ENCODE results near the gene HMCN2.

The HMCN2 gene

DNA sequence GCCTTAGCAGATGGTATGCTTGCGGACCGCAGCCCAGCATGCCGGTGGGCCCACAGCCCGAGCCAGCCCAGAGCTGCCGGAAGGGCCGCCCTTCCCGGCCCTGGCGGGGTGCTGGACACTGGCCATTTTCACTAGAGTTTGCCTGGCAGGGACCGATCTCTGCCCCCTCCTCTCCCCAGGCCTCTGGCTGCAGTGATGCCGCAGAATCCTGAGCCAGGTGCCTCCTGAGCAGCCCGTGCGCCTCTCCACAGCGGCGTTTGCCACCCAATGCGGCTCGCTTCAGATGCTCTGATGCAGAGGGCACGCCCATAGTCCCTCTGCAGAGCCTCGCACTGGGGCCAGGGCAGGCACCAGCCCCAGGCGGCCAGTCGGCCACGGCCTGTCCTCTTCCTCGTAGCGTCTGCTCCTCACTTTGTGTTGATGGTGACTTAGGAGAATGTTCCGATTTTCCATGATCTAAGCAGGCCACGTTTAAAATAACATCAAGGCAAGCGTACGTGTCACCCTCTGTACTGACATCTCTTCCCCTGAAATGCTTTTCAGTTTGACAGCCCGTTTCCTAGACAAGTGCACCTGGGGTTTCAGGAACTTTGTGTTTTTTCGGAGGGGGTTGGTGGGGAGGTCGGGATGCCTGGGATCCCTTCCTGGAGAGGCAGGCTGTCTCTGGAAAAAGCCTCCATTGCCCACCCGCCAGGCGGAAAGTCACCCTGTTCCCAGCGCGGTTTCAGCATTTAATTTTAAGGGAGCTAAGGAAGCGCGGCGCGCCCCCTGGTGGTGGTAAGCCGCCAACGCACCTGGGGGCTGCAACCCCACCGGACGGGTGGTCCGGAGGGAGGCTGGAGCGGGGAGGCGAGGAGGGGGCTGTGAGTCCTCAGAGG, 29.8 kb upstream of the HMCN2 start:
- TF ChIP-seq, protein P1, sequence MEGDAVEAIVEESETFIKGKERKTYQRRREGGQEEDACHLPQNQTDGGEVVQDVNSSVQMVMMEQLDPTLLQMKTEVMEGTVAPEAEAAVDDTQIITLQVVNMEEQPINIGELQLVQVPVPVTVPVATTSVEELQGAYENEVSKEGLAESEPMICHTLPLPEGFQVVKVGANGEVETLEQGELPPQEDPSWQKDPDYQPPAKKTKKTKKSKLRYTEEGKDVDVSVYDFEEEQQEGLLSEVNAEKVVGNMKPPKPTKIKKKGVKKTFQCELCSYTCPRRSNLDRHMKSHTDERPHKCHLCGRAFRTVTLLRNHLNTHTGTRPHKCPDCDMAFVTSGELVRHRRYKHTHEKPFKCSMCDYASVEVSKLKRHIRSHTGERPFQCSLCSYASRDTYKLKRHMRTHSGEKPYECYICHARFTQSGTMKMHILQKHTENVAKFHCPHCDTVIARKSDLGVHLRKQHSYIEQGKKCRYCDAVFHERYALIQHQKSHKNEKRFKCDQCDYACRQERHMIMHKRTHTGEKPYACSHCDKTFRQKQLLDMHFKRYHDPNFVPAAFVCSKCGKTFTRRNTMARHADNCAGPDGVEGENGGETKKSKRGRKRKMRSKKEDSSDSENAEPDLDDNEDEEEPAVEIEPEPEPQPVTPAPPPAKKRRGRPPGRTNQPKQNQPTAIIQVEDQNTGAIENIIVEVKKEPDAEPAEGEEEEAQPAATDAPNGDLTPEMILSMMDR (conservative IDR thresholded peaks at IDR 0.05; ENCODE audit: low read length), result peak; percentile 89
- no peak overlapping the region for H3K4me3 ChIP-seq (ENCODE audit: low read length)
- peak; percentile 42 for DNase-seq (ENCODE audit: low read depth)

DNA sequence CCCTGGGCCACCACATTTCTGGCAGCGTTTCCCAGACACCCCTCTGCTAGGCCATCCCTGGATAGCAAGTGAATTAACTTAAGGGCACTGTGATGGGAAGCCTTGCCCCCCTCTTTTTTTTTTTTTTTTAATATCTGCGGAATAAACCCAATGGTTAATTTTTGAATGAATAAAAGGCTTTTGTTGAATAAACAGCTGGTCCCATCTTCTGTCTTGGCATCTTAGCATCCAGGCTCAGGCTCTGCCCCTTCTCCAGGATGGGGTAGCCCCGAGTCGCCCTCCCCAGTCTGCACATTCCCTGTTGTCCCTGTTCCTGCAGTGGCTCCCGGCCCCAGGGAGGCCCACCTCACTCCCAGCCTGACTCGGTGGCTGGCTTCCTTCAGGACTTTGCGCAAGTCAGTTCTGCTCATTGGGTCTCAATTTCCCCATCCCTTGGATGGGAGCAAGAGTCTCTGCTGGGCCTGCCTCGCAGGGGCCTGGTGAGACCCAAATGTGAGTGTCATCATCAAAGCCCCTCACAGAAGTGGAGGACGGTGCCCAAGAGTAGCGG, 29.0 kb upstream of the HMCN2 start:
- H3K4me3 ChIP-seq (ENCODE audit: low read length), result no peak overlapping the region
- no peak for DNase-seq (ENCODE audit: low read depth)
- TF ChIP-seq, protein P1 (conservative IDR thresholded peaks at IDR 0.05; ENCODE audit: low read length), result no peak

DNA sequence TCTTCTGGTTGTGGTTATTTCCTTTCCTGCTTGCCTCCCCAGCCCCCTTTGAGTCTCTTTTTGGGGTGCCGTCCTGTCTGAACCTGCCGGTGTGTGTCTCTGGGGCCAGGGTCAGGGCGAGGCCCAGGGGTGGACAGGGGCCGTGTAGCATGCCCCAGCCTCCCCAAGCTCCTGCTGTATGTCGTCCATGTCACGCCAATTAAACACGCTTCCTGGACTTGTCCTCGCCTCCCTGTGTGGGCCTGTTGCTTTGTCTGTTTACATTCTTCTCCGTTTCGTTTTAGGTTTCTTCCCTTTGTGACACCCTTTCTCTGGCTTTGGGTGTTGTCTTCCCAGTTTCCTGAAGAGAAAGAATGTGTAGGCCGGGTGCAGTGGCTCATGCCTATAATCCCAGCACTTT, 28.5 kb upstream of the HMCN2 start:
- TF ChIP-seq, protein P1 (conservative IDR thresholded peaks at IDR 0.05; ENCODE audit: low read length), result no peak
- no peak overlapping the region for H3K4me3 ChIP-seq (ENCODE audit: low read length)
- no peak for DNase-seq (ENCODE audit: low read depth)

- H3K4me3 ChIP-seq (ENCODE audit: low read length), result no peak overlapping the region
- DNase-seq (ENCODE audit: low read depth), result no peak
- TF ChIP-seq, protein P1 (conservative IDR thresholded peaks at IDR 0.05; ENCODE audit: low read length), result no peak
These were observed 27.6 kb upstream of the HMCN2 start for GRCh38 chr9:130237763-130238524.

- DNase-seq (ENCODE audit: low read depth), result no peak
- H3K4me3 ChIP-seq (ENCODE audit: low read length), result no peak overlapping the region
These were observed 26.2 kb upstream of the HMCN2 start for GRCh38 chr9:130239363-130239695.

DNA sequence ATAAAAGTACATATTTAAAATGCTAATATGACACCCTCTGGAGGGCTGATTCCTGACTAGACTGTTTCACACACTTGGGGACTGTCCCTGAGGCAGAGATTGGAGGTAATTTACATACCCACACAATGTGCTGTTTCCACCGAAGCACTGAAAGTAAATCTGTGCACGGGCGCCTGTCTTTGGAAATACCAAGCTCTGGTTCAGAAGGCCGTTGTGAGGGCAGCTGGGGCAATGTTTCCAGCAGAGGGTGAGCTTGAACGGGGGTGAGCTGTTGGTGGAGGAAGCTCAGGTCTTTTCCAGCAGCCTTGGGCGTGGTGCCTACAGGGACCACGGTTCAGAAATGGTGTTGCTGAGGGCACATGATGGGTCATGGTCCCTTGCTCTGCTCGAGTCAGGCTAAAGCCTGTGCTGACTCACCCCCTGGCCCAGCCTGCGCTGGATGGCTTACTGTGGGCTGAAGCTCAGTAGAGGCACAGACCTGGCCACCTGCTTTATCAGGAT, 25.8 kb upstream of the HMCN2 start:
- H3K4me3 ChIP-seq (ENCODE audit: low read length), result no peak overlapping the region
- DNase-seq (ENCODE audit: low read depth), result no peak
- TF ChIP-seq, protein P1 (conservative IDR thresholded peaks at IDR 0.05; ENCODE audit: low read length), result no peak

More at GRCh38 chr9:130239363-130239695, 26.2 kb upstream of the HMCN2 start:
- TF ChIP-seq, protein P1 (conservative IDR thresholded peaks at IDR 0.05; ENCODE audit: low read length), result no peak

Data from AG10803 (cell line).